Smooth muscle cell (in vitro differentiated cells): ENCODE results near the gene TSGA10IP. TPM values are rescaled to one million over a fixed set of nuclear protein-coding genes. Genes with fewer than 3 reads are reported as not detected.
A peak's percentile ranks its signal among the peaks of the same experiment; 100 is the strongest.

Source experiments
- DNase-seq: peaks from one replicate; lab custom pipeline; 2025; ENCODE audit not compliant: unreplicated experiment; lab: John Stamatoyannopoulos, UW
- H2AFZ ChIP-seq: fragments of 200-600 bp; sonication (generic); 2 replicates; pipeline ENCODE4 v1.6.0; 2016; ENCODE audit warnings: antibody characterized with exemption, low read depth, mild to moderate bottlenecking
- H3F3A ChIP-seq: fragments of 200-600 bp; sonication (generic); 2 replicates; pipeline ENCODE4 v1.6.0; 2017; ENCODE audit warnings: antibody characterized with exemption, low read depth
- H3K27ac ChIP-seq: fragments of 200-600 bp; sonication (generic); 2 replicates; pipeline ENCODE4 v1.5.1; 2016; ENCODE audit warnings: low read depth, mild to moderate bottlenecking
- H3K27me3 ChIP-seq: fragments of 200-600 bp; sonication (generic); 2 replicates; pipeline ENCODE4 v1.6.1; 2016; ENCODE audit warnings: low read depth, mild to moderate bottlenecking
- H3K36me3 ChIP-seq: fragments of 200-600 bp; sonication (generic); 2 replicates; pipeline ENCODE4 v1.5.1; 2016; ENCODE audit warnings: low read depth
- H3K4me1 ChIP-seq: fragments of 200-600 bp; sonication (generic); 2 replicates; pipeline ENCODE4 v1.5.1; 2016; ENCODE audit warnings: low read depth
- H3K4me2 ChIP-seq: fragments of 200-600 bp; sonication (generic); 2 replicates; pipeline ENCODE4 v1.6.0; 2016; ENCODE audit warnings: mild to moderate bottlenecking
- H3K4me3 ChIP-seq: fragments of 200-600 bp; sonication (generic); 2 replicates; pipeline ENCODE4 v1.5.1; 2016; ENCODE audit warnings: mild to moderate bottlenecking
- H3K79me2 ChIP-seq: fragments of 200-600 bp; sonication (generic); 2 replicates; pipeline ENCODE4 v1.6.0; 2016; ENCODE audit warnings: low read depth, mild to moderate bottlenecking
- H3K9ac ChIP-seq: fragments of 200-600 bp; sonication (generic); 2 replicates; pipeline ENCODE4 v1.6.0; 2016; ENCODE audit warnings: low read depth
- H3K9me3 ChIP-seq: fragments of 200-600 bp; sonication (generic); replicated peaks from 2 replicates; pipeline ENCODE4 v1.5.1; 2016; ENCODE audit warnings: low read depth
- H4K20me1 ChIP-seq: fragments of 200-600 bp; sonication (generic); 2 replicates; pipeline ENCODE4 v1.6.0; 2016; ENCODE audit warnings: low read depth
- WGBS: methylation state at CpG from one replicate; pipeline ENCODE4 v1.1.7; 2016; ENCODE audit warnings: low lambda C conversion rate; 5-methylcytosine and 5-hydroxymethylcytosine counted together
- polyA plus RNA-seq: library from polyadenylated mRNA; unstranded; fragments of >200 nt; fragmentation: Nextera tagmentation; extraction: Ambion mirVana; gene quantifications from 2 replicates; pipeline ENCODE4 v1.2.1, GENCODE V29; 2016
- total RNA-seq: library from RNA; depleted of rRNA; stranded (reverse); fragments of >200 nt; gene quantifications from 2 replicates; pipeline ENCODE4 v1.2.3, GENCODE V29; 2014
- TF ChIP-seq, protein P1 (sequence below): fragments of 200-600 bp; sonication (generic); IDR thresholded peaks from 2 replicates; pipeline ENCODE4 v1.5.1; 2017; ENCODE audit warnings: borderline replicate concordance, mild to moderate bottlenecking, antibody characterized with exemption; ENCODE audit not compliant: insufficient read depth, poor library complexity, severe bottlenecking

Gene TSGA10IP
- total and polyA plus RNA-seq, 2 experiments from 2014 or later = 0.27 to 1.5 TPM

DNA sequence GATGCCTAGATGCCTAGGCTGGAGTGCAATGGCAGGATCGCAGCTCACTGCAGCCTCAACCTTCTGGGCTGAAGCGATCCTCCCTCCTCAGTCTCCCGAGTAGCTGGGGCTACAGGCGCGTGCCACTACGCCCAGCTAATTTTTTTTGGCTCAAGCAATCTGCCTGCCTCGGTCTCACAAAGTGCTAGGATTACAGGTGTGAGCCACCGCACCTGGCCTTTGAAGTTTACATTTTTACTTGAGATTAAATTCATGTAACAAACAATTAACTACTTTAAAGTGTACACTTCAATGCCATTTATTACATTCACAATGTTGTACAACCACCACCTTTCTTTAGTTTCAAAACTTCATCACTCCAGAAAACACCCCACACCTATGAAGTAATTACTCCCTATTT lies 41.6 kb upstream of the TSGA10IP start:
- Histone ChIP-seq H3K27me3 (no peaks in the 10 kb centered on the region), H3K4me3 (no peak overlapping the region), H3K4me2 (peak overlapping the region; percentile 62), H4K20me1 (peaks cover 5% of the 10 kb centered on the region), H2AFZ (no peak overlapping the region), H3K4me1 (peaks cover 25% of the 10 kb centered on the region), H3K27ac (peak overlapping the region; percentile 82), H3F3A (peaks cover 26% of the 10 kb centered on the region), H3K36me3 (no peaks in the 10 kb centered on the region), H3K79me2 (peaks cover 9% of the 10 kb centered on the region), H3K9me3 (no peaks in the 10 kb centered on the region), H3K9ac (peak overlapping the region; percentile 56)
- TF ChIP-seq, protein P1, sequence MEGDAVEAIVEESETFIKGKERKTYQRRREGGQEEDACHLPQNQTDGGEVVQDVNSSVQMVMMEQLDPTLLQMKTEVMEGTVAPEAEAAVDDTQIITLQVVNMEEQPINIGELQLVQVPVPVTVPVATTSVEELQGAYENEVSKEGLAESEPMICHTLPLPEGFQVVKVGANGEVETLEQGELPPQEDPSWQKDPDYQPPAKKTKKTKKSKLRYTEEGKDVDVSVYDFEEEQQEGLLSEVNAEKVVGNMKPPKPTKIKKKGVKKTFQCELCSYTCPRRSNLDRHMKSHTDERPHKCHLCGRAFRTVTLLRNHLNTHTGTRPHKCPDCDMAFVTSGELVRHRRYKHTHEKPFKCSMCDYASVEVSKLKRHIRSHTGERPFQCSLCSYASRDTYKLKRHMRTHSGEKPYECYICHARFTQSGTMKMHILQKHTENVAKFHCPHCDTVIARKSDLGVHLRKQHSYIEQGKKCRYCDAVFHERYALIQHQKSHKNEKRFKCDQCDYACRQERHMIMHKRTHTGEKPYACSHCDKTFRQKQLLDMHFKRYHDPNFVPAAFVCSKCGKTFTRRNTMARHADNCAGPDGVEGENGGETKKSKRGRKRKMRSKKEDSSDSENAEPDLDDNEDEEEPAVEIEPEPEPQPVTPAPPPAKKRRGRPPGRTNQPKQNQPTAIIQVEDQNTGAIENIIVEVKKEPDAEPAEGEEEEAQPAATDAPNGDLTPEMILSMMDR = no peak
- DNase-seq = no peak
- 80% methylated on average over 8 of the region's 8 CpGs for WGBS

DNA sequence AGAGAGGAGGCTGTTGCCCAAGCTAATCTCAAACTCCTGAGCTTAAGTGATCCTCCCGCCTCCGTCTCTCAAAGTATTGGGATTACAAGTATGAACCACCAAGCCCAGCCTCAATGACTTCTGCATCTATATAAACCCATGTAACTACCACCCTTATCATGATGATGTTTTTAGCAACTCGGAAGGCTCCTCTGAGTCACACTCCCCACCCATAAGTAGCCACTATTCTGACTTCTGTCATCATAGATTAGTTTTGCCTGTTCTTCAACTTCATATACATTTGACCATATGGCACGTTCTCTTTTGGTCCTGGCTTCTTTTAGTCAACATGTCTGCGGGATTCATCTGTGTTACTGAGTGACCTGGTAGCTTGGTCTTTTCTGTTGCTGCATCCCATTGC lies 38.7 kb upstream of the TSGA10IP start:
- TF ChIP-seq, protein P1 = no peak
- H3K9me3 ChIP-seq = no peaks in the 10 kb centered on the region
- H3K4me2 ChIP-seq = no peak overlapping the region
- H3K79me2 ChIP-seq = no peaks in the 10 kb centered on the region
- no peak overlapping the region for H3K4me3 ChIP-seq
- H3K27ac ChIP-seq = no peak overlapping the region
- H3F3A ChIP-seq = peaks cover 8% of the 10 kb centered on the region
- H3K4me1 ChIP-seq = peaks cover 17% of the 10 kb centered on the region
- H2AFZ ChIP-seq = no peak overlapping the region
- 43% methylated on average over 5 of the region's 5 CpGs for WGBS
- H3K9ac ChIP-seq = no peak overlapping the region
- H3K36me3 ChIP-seq = no peaks in the 10 kb centered on the region
- no peak for DNase-seq
- no peaks in the 10 kb centered on the region for H4K20me1 ChIP-seq
- no peaks in the 10 kb centered on the region for H3K27me3 ChIP-seq

DNA sequence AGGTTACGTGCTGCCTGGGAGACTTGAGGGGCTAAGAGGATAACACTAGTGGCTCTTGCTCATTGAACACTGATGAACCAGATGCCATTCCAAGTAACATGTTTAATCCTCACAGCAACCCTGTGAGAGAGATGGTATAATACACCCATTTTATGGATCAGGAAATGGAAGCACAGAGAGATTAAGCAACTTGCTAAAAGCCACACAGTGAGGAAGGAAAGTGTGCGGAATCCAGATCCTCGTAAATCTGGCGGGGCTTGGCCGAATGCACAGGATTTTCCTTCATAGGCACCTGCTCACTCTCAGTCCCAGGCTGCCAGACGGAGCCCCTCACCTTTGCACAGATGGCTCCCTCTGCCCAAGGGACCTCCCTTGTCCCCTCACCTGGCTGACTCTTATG lies 37.4 kb upstream of the TSGA10IP start:
- H2AFZ ChIP-seq = no peak overlapping the region
- no peaks in the 10 kb centered on the region for H3F3A ChIP-seq
- H3K27ac ChIP-seq = no peak overlapping the region
- no peak overlapping the region for H3K4me3 ChIP-seq
- no peak for DNase-seq
- H3K9me3 ChIP-seq = no peaks in the 10 kb centered on the region
- no peaks in the 10 kb centered on the region for H3K36me3 ChIP-seq
- no peaks in the 10 kb centered on the region for H3K79me2 ChIP-seq
- H4K20me1 ChIP-seq = no peaks in the 10 kb centered on the region
- peaks cover 7% of the 10 kb centered on the region for H3K4me1 ChIP-seq
- no peak overlapping the region for H3K4me2 ChIP-seq
- no peak overlapping the region for H3K9ac ChIP-seq
- no peaks in the 10 kb centered on the region for H3K27me3 ChIP-seq
- TF ChIP-seq, protein P1 = no peak
- 77% methylated on average over 6 of the region's 6 CpGs for WGBS
